GM21447 (cell line): ENCODE results near the gene ZDHHC14.
"Not testable (repeated sequence)": the region's sequence is repeated elsewhere in the genome, so short reads cannot be mapped to it uniquely, and the experiment has no call there.

ENCODE experiments used
- ATAC-seq: cut with Tn5 transposase; IDR thresholded peaks from one replicate; pipeline ENCODE4 v1.9.1; 2021; ENCODE audit not compliant: unreplicated experiment

Gene ZDHHC14

GRCh38 chr6:157590654-157591053, 209.7 kb downstream of the ZDHHC14 start:
- ATAC-seq = not testable (repeated sequence)

- ATAC-seq = no peak
Measured at GRCh38 chr6:157592541-157592940, 211.6 kb downstream of the ZDHHC14 start.

GRCh38 chr6:157592980-157593379, 212.0 kb downstream of the ZDHHC14 start:
- ATAC-seq = no peak

GRCh38 chr6:157593596-157593995, 212.6 kb downstream of the ZDHHC14 start:
- ATAC-seq = no peak

- ATAC-seq = no peak
Measured at GRCh38 chr6:157594292-157594691, 213.3 kb downstream of the ZDHHC14 start.

- ATAC-seq = no peak
Measured at GRCh38 chr6:157595768-157596167, 214.8 kb downstream of the ZDHHC14 start.

- no peak for ATAC-seq
Measured at GRCh38 chr6:157596461-157596860, 215.5 kb downstream of the ZDHHC14 start.

- ATAC-seq = no peak
Measured at GRCh38 chr6:157596886-157597285, 215.9 kb downstream of the ZDHHC14 start.

- ATAC-seq = no peak
Measured at GRCh38 chr6:157597461-157598312, 216.7 kb downstream of the ZDHHC14 start.

- no peak for ATAC-seq
Measured at GRCh38 chr6:157599191-157599590, 218.2 kb downstream of the ZDHHC14 start.

GRCh38 chr6:157600807-157601206, 219.8 kb downstream of the ZDHHC14 start:
- ATAC-seq = no peak

GRCh38 chr6:157602521-157603295, 221.7 kb downstream of the ZDHHC14 start:
- ATAC-seq = no peak

GRCh38 chr6:157603314-157603940, 222.4 kb downstream of the ZDHHC14 start:
- ATAC-seq = no peak

- ATAC-seq = no peak
Measured at GRCh38 chr6:157603971-157604370, 223.0 kb downstream of the ZDHHC14 start.

GRCh38 chr6:157604816-157605215, 223.8 kb downstream of the ZDHHC14 start:
- ATAC-seq = no peak

- no peak for ATAC-seq
Measured at GRCh38 chr6:157605484-157605883, 224.5 kb downstream of the ZDHHC14 start.

- no peak for ATAC-seq
Measured at GRCh38 chr6:157606516-157606915, 225.5 kb downstream of the ZDHHC14 start.

GRCh38 chr6:157607317-157608109, 226.5 kb downstream of the ZDHHC14 start:
- ATAC-seq = peak; percentile 92

GRCh38 chr6:157608221-157609075, 227.5 kb downstream of the ZDHHC14 start:
- no peak for ATAC-seq

GRCh38 chr6:157609117-157609516, 228.1 kb downstream of the ZDHHC14 start:
- no peak for ATAC-seq
